Liver (tissue), 3 donors: Measurements from ENCODE around the gene LTBP4.
"Not testable (repeated sequence)": the region's sequence is repeated elsewhere in the genome, so short reads cannot be mapped to it uniquely, and the experiment has no call there.

Source experiments
- ATF3 ChIP-seq: IDR thresholded peaks from 2 replicates; pipeline ENCODE4 v1.6.1; 2016; ENCODE audit warnings: antibody characterized with exemption
- REST ChIP-seq: IDR thresholded peaks from 2 replicates; pipeline ENCODE4 v1.6.1; 2016; ENCODE audit warnings: antibody characterized with exemption, mild to moderate bottlenecking
- TF ChIP-seq, protein P1 (sequence below): fragments of 150-350 bp; IDR thresholded peaks from 2 replicates; pipeline ENCODE4 v1.5.1; 2017; ENCODE audit warnings: improper control_type of control experiment, low read depth, low read length; ENCODE audit not compliant: missing input control
- donor health status: healthy.
- donor health status: healthy.

GRCh38 chr19:40624369-40625153 lies 23.4 kb downstream of the LTBP4 start:
- TF ChIP-seq, protein P1, sequence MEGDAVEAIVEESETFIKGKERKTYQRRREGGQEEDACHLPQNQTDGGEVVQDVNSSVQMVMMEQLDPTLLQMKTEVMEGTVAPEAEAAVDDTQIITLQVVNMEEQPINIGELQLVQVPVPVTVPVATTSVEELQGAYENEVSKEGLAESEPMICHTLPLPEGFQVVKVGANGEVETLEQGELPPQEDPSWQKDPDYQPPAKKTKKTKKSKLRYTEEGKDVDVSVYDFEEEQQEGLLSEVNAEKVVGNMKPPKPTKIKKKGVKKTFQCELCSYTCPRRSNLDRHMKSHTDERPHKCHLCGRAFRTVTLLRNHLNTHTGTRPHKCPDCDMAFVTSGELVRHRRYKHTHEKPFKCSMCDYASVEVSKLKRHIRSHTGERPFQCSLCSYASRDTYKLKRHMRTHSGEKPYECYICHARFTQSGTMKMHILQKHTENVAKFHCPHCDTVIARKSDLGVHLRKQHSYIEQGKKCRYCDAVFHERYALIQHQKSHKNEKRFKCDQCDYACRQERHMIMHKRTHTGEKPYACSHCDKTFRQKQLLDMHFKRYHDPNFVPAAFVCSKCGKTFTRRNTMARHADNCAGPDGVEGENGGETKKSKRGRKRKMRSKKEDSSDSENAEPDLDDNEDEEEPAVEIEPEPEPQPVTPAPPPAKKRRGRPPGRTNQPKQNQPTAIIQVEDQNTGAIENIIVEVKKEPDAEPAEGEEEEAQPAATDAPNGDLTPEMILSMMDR, result not testable (repeated sequence)
- TF ChIP-seq REST, ATF3: not testable (repeated sequence)
